ENCODE measurements around the gene PSMB1. TPM values are rescaled to one million over a fixed set of nuclear protein-coding genes. Genes with fewer than 3 reads are reported as not detected.
"Not testable (repeated sequence)": the region's sequence is repeated elsewhere in the genome, so short reads cannot be mapped to it uniquely, and the experiment has no call there.

Gene PSMB1
- polyA plus RNA-seq, 3 donors = 208 to 213 (median 210) TPM

GRCh38 chr6:170508892-170509722 is 44.0 kb downstream of the PSMB1 start:
- DNase-seq = not testable (repeated sequence)

GRCh38 chr6:170508275-170508674 is 44.8 kb downstream of the PSMB1 start:
- DNase-seq = not testable (repeated sequence)

- DNase-seq = not testable (repeated sequence)
Measured at GRCh38 chr6:170507728-170508127, 45.4 kb downstream of the PSMB1 start.

GRCh38 chr6:170506446-170506845 is 46.7 kb downstream of the PSMB1 start:
- no peak for DNase-seq

GRCh38 chr6:170505306-170505705 is 47.8 kb downstream of the PSMB1 start:
- no peak for DNase-seq

GRCh38 chr6:170504479-170504878 is 48.6 kb downstream of the PSMB1 start:
- DNase-seq = no peak

- DNase-seq = no peak
Measured at GRCh38 chr6:170503414-170503761, 49.7 kb downstream of the PSMB1 start.

GRCh38 chr6:170502733-170503413 is 50.2 kb downstream of the PSMB1 start:
- DNase-seq = not testable (repeated sequence)

- not testable (repeated sequence) for DNase-seq
Measured at GRCh38 chr6:170502268-170502667, 50.8 kb downstream of the PSMB1 start.

- no peak for DNase-seq
Measured at GRCh38 chr6:170500955-170501590, 52.0 kb downstream of the PSMB1 start.

GRCh38 chr6:170497841-170498301 is 55.2 kb downstream of the PSMB1 start:
- DNase-seq = no peak

GRCh38 chr6:170493354-170493753 is 59.8 kb downstream of the PSMB1 start:
- DNase-seq = no peak

GRCh38 chr6:170490259-170490658 is 62.8 kb downstream of the PSMB1 start:
- DNase-seq = no peak

- DNase-seq = no peak
Measured at GRCh38 chr6:170489836-170490235, 63.3 kb downstream of the PSMB1 start.

GRCh38 chr6:170487707-170488329 is 65.3 kb downstream of the PSMB1 start:
- DNase-seq = no peak

GRCh38 chr6:170485159-170485558 is 67.9 kb downstream of the PSMB1 start:
- no peak for DNase-seq

Other genes with a start within 250 kb of the PSMB1 start
- 10 to 100 TPM; 34.8 to 38.9 (median 38.0) TPM for gene FAM120B, start 246.5 kb downstream of the PSMB1 start, polyA plus RNA-seq (ENCODE audit: insufficient read length in 3 of 3)
- gene TBP, start 1.1 kb upstream of the PSMB1 start, polyA plus RNA-seq (ENCODE audit: insufficient read length in 3 of 3) = 10 to 100 TPM; 20.6 to 25.2 (median 23.7) TPM
- 10 to 100 TPM; 71.6 to 73.2 (median 71.6) TPM for gene PDCD2, start 31.3 kb upstream of the PSMB1 start, polyA plus RNA-seq (ENCODE audit: insufficient read length in 3 of 3)

Data from renal pelvis (tissue), 4 donors.